Ishikawa (cell line): ENCODE data around the gene MED12.

ENCODE experiments used
- CEBPB ChIP-seq: IDR thresholded peaks from 2 replicates; pipeline ENCODE4 v1.6.1; 2012
- CREB1 ChIP-seq: IDR thresholded peaks from 2 replicates; pipeline ENCODE4 v1.6.1; 2012; ENCODE audit warnings: low read depth
- EGR1 ChIP-seq: IDR thresholded peaks from 2 replicates; pipeline ENCODE4 v1.6.1; 2012
- EP300 ChIP-seq: IDR thresholded peaks from 2 replicates; pipeline ENCODE4 v1.6.1; 2012; ENCODE audit warnings: borderline replicate concordance
- FOXM1 ChIP-seq: IDR thresholded peaks from 2 replicates; pipeline ENCODE4 v1.6.1; 2012; ENCODE audit warnings: low read depth, borderline replicate concordance
- NFIC ChIP-seq: IDR thresholded peaks from 2 replicates; pipeline ENCODE4 v1.6.1; 2012
- RAD21 ChIP-seq: IDR thresholded peaks from 2 replicates; pipeline ENCODE4 v1.6.1; 2012; ENCODE audit warnings: low read depth
- TAF1 ChIP-seq: IDR thresholded peaks from 2 replicates; pipeline ENCODE4 v1.6.1; 2012; ENCODE audit warnings: low read depth, mild to moderate bottlenecking
- TCF12 ChIP-seq: IDR thresholded peaks from 2 replicates; pipeline ENCODE4 v1.6.1; 2012; ENCODE audit warnings: low read depth
- TEAD4 ChIP-seq: IDR thresholded peaks from 2 replicates; pipeline ENCODE4 v1.6.1; 2012
- YY1 ChIP-seq: IDR thresholded peaks from 2 replicates; pipeline ENCODE4 v1.6.1; 2012; ENCODE audit warnings: low read depth
- ZBTB7A ChIP-seq: IDR thresholded peaks from 2 replicates; pipeline ENCODE4 v1.6.1; 2012; ENCODE audit warnings: low read depth
- TF ChIP-seq, protein P1 (sequence below): IDR thresholded peaks from 2 replicates; pipeline ENCODE4 v1.6.1; 2012
- TF ChIP-seq, protein P2 (sequence below): IDR thresholded peaks from 2 replicates; pipeline ENCODE4 v1.6.1; 2012; ENCODE audit warnings: low read depth, mild to moderate bottlenecking
- TF ChIP-seq, protein P3 (sequence below): IDR thresholded peaks from 2 replicates; pipeline ENCODE4 v1.6.1; 2012

MED12 gene

DNA sequence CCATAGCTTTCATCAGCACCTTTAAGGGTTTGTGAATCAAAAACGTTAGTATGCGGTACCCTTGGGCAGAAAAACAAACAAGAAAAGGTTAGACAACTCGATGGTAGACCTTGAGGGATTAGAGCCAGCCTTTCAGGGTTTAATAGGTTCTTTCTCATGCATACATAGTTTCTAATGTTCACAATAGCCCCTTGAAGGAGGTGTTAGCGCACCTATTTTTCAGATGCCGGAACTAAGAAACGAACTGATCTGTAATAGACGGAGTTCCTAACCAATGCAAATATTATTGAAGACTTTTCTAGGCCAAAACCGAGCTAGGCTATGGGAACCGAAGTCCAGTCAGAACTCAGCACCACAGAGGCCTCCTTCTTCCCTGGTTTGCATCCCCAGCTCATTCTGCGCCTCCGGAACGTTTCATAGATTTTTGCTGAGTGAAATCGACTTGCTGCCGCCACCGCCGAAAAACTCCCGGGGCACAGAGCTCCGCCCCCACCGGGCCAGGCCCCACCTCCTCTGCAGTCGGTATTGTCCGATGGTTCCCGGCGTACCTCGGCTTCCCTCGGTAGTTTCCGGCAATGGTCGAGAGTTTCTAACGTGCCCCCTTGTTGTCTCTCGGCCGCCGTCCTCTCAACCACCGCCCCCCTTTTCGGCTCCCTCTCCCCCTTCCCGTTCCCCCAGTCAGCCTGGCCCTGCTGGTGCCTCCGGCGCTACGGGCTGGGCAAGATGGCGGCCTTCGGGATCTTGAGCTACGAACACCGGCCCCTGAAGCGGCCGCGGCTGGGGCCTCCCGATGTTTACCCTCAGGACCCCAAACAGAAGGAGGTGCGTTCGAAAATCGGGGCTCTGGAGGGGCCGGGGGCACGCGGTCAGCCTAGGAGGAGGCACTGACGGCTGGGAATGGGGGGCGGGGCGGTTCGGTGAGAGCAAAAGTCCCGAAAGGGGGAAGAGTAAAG is at the start of gene MED12:
Gene MED12, plus strand, starts transcription at position 565 of the 953 bp plus-strand sequence. Its CDS starts 159 bp downstream, at position 724.
- TF ChIP-seq YY1: peak; percentile 79
- TF ChIP-seq ZBTB7A: no peak

DNA sequence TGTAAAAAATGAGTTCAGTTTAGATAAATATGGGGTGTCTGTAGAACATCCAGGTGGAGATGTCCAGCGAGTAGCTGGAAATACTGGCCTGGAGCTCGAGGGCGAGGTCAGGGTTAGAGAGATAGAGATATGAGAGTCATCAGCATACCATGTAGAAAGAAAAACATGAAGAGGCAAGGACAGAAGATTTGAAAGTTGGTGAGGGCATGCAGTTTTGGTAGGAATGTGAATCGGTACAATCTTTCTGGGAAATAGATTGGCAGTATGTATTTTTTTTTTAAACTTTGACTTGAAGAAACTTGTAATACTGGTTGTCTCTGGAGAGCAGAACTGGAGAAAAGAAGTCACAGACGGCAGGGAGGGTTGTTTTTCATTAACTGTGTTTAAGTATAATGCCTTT is 47.9 kb upstream of the MED12 start:
- TF ChIP-seq CEBPB: no peak
- no peak for TF ChIP-seq EP300
- no peak for TF ChIP-seq YY1
- no peak for TF ChIP-seq ZBTB7A
- no peak for TF ChIP-seq CREB1

DNA sequence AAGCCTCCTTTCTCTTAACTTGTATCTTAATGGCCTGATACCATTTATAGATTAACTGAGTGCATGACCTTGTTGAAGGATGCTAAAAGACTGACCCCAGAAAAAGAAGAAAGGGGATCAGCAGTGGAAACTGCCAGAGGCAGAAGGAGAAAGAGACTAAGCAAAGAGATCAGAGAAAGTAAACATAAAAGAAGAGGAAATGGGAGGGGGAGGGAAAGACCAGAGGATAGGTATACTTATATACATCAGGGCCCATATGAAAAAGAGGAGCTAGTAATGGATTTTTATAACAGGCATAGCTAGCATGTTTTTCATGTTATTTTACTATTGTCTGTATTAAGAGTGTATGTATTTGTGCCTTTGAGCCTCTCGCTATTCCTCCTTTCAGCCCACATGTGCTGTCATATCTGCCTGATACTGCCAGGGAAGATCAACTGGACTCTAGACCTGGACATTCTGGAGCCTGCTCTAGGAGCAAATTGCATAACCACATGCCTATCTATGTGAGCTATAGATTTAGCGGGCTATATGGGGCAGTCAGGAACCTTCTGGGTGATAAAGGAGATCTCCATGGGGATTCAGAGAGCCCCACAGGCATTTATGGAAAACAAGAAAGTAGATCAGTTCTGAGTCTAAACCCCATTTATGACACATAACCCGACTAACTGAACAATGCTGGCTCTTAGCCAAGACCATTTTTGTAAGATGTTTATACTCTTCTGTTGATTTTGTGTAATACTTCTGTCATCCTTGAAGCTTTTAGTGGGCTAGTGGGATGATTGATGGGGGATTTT is 36.9 kb upstream of the MED12 start:
- TF ChIP-seq TAF1 (no peak), FOXM1 (no peak), TCF12 (no peak), RAD21 (no peak), NFIC (0 out of 2 replicates have a peak, but pooled peaks have one; percentile 17), TEAD4 (no peak)

DNA sequence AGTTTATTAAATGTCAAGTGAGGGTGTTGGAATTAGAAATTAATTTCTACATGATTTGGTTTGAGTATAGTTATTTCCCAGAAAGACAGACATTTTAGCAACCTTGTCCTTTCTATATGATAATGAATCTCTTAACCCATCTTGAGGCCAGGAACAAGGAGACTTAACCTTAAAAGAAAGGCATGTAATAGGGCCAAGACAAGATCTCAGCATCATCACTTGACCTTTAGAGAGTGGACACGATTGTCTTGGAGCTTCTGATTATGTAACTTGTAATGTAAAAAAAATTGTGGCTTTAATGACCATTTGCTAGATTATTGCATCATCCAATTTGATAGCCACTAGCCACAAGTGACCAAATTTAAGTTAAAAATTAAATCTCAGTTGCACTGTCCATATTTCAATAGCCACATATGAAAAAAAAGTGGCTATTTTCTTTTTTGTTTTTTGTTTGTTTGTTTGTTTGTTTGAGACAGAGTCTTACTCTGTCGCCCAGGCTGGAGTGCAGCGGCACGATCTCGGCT is 36.2 kb upstream of the MED12 start:
- TF ChIP-seq TCF12: no peak
- TF ChIP-seq, protein P1, sequence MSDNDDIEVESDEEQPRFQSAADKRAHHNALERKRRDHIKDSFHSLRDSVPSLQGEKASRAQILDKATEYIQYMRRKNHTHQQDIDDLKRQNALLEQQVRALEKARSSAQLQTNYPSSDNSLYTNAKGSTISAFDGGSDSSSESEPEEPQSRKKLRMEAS: no peak
- TF ChIP-seq RAD21: no peak
- TF ChIP-seq YY1: no peak
- no peak for TF ChIP-seq CEBPB
- TF ChIP-seq, protein P2, sequence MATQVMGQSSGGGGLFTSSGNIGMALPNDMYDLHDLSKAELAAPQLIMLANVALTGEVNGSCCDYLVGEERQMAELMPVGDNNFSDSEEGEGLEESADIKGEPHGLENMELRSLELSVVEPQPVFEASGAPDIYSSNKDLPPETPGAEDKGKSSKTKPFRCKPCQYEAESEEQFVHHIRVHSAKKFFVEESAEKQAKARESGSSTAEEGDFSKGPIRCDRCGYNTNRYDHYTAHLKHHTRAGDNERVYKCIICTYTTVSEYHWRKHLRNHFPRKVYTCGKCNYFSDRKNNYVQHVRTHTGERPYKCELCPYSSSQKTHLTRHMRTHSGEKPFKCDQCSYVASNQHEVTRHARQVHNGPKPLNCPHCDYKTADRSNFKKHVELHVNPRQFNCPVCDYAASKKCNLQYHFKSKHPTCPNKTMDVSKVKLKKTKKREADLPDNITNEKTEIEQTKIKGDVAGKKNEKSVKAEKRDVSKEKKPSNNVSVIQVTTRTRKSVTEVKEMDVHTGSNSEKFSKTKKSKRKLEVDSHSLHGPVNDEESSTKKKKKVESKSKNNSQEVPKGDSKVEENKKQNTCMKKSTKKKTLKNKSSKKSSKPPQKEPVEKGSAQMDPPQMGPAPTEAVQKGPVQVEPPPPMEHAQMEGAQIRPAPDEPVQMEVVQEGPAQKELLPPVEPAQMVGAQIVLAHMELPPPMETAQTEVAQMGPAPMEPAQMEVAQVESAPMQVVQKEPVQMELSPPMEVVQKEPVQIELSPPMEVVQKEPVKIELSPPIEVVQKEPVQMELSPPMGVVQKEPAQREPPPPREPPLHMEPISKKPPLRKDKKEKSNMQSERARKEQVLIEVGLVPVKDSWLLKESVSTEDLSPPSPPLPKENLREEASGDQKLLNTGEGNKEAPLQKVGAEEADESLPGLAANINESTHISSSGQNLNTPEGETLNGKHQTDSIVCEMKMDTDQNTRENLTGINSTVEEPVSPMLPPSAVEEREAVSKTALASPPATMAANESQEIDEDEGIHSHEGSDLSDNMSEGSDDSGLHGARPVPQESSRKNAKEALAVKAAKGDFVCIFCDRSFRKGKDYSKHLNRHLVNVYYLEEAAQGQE: no peak
- TF ChIP-seq FOXM1: no peak
- no peak for TF ChIP-seq EGR1

DNA sequence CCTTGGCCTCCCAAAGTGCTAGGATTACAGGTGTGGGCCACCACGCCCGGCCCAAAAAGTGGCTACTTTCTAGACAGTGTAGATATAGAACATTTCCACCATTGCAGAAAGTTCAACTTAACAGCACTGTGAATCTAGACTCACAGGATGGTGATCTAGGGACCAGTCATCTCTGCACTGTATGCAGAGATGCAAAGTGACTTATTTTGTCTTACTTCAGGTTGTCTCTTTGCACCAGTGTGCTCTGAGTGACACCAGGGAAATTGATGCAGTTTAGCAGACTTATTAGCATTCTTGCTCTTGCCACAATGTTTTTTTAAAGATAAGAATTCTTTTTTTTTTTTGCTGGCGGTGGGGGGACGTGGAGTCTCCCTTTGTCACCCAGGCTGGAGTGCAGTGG is 35.6 kb upstream of the MED12 start:
- TF ChIP-seq ZBTB7A (no peak), YY1 (no peak), NFIC (no peak), EGR1 (no peak), TCF12 (no peak), TAF1 (no peak), EP300 (no peak), CREB1 (no peak), RAD21 (no peak), CEBPB (no peak), TEAD4 (no peak), FOXM1 (no peak)
- TF ChIP-seq, protein P2: no peak
- TF ChIP-seq, protein P1: no peak
- TF ChIP-seq, protein P3, sequence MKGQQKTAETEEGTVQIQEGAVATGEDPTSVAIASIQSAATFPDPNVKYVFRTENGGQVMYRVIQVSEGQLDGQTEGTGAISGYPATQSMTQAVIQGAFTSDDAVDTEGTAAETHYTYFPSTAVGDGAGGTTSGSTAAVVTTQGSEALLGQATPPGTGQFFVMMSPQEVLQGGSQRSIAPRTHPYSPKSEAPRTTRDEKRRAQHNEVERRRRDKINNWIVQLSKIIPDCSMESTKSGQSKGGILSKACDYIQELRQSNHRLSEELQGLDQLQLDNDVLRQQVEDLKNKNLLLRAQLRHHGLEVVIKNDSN: no peak

DNA sequence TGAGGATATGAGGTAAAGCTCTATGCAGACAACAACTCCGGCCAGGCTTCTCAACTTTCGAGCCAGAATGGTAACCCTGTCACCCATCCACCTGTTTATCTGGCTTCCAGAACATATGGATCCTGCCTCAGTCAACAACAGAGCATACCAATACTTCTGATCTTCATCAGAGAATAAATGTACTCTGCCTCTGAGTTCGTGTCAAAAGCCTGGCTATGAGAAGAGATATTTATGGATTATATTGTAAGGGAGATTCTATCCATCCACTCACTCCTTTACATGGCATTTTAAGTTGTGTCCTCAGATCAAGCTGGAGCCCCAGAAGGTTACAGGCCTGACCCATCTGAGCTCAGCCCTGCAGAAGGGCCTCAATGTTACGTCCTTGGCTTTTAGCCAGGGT is 32.5 kb upstream of the MED12 start:
- TF ChIP-seq TEAD4 (no peak), RAD21 (no peak), FOXM1 (no peak), EP300 (no peak), NFIC (no peak), ZBTB7A (no peak), TAF1 (no peak), TCF12 (no peak)
- TF ChIP-seq, protein P3: no peak
- TF ChIP-seq, protein P1: no peak
